GM21526 (cell line): ENCODE results near the gene RPP30.

ENCODE experiments used
- ATAC-seq: cut with Tn5 transposase; IDR thresholded peaks from one replicate; pipeline ENCODE4 v1.9.1; 2021; ENCODE audit warnings: moderate library complexity; ENCODE audit not compliant: unreplicated experiment, low FRiP score

RPP30 gene

GRCh38 chr10:90871766-90872647 is at the start of gene RPP30:
Gene RPP30, plus strand, starts transcription at chr10:90871974. Its CDS starts 13 bp downstream, at chr10:90871987.
- peak; percentile 97 for ATAC-seq

GRCh38 chr10:90822508-90822907 is 49.3 kb upstream of the RPP30 start:
- ATAC-seq, result no peak

GRCh38 chr10:90832111-90832510 is 39.7 kb upstream of the RPP30 start:
- ATAC-seq, result no peak

- ATAC-seq, result no peak
These were observed 37.4 kb upstream of the RPP30 start for GRCh38 chr10:90834326-90834725.

GRCh38 chr10:90837486-90837885 is 34.3 kb upstream of the RPP30 start:
- no peak for ATAC-seq

- ATAC-seq, result no peak
These were observed 29.0 kb upstream of the RPP30 start for GRCh38 chr10:90842725-90843124.

- no peak for ATAC-seq
These were observed 26.0 kb upstream of the RPP30 start for GRCh38 chr10:90845726-90846125.

GRCh38 chr10:90846746-90847145 is 25.0 kb upstream of the RPP30 start:
- no peak for ATAC-seq

GRCh38 chr10:90847436-90847835 is 24.3 kb upstream of the RPP30 start:
- no peak for ATAC-seq

GRCh38 chr10:90849956-90850749 is 21.6 kb upstream of the RPP30 start:
- no peak for ATAC-seq

- ATAC-seq, result no peak
These were observed 16.6 kb upstream of the RPP30 start for GRCh38 chr10:90855126-90855525.

- no peak for ATAC-seq
These were observed 15.5 kb upstream of the RPP30 start for GRCh38 chr10:90856261-90856660.

- ATAC-seq, result no peak
These were observed 14.7 kb upstream of the RPP30 start for GRCh38 chr10:90856964-90857634.

GRCh38 chr10:90857635-90858460 is 13.9 kb upstream of the RPP30 start, which contains the start of gene HTR7:
Gene HTR7, minus strand, starts transcription at chr10:90858039. Its CDS starts 368 bp downstream, at chr10:90857671.
- peak; percentile 63 for ATAC-seq

- no peak for ATAC-seq
These were observed 13.3 kb upstream of the RPP30 start for GRCh38 chr10:90858461-90858968.

GRCh38 chr10:90859321-90859751 is 12.4 kb upstream of the RPP30 start:
- ATAC-seq, result no peak

GRCh38 chr10:90860790-90861189 is 11.0 kb upstream of the RPP30 start:
- ATAC-seq, result no peak

GRCh38 chr10:90862908-90863514 is 8.8 kb upstream of the RPP30 start:
- no peak for ATAC-seq

- no peak for ATAC-seq
These were observed 6.4 kb upstream of the RPP30 start for GRCh38 chr10:90865401-90865800.
